ENCODE measurements around the gene GPC1. TPM values are rescaled to one million over a fixed set of nuclear protein-coding genes. Genes with fewer than 3 reads are reported as not detected.
A peak's percentile ranks its signal among the peaks of the same experiment; 100 is the strongest.

Gene GPC1
- total and polyA plus RNA-seq, 2 of the 13 experiments (the other 11 are each of a cell fraction or from before 2014, with no cell fraction given): 4.0 to 5.5 TPM

DNA sequence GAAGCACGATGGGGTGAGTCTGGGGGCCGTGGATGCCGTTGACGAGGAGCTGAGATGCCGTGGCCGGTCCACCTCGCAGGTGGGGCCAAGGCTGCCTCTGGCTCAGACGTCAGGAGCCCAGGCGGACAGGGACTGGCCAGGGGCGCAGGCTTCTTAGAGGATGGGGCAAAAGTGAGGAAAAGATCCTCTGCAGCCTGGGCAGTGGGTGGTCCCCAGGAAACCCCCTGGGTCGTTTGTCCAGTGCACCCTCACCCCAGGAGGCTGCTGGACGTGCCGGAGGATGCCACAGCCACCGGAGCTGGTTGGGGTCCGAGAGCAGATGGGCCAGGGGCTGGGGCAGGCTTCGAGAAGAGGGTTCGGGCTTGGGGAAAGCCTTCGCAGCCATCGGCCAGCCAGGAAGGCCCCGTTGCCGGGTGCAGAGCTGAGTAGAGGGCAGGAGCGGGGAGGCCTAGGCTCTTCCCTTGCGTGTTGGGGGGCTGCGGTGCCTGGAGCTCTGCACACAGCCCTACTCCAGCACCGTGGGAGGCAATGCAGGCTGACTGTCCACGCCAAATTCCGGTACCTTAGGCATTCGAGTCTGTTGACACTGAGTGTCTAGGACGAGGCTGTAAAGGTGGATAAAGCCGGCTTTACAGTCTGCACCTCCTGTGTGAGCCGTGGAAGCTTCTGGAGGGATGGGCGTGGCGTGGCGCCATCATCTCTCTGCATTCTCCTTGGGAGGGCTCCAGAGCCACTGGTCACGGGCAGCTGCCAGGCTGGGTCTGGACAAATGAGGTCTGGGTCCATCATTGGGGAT lies 18.8 kb downstream of the GPC1 start (continued):
- no peak for TF ChIP-seq TGIF2 (CRISPR knock-in tag; IDR thresholded peaks at IDR 0.05)

DNA sequence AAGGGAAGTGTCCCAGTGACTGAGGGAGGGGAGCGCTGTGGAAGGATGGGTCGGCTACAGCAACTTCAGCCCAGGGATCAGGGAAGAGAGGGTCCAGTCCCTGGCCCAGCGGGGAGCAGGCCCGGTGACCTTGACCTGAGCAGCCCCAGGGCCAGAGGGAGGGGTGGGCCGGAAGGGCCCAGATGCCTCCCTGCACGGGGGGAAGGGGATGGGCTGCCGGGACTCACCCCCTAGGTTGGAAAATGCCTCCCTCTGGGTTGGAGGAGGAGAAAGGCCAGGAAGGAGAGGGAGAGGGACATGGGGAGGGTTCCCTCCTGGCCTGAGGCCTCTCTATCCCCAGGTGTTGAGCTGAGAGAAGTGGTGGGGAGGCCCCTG lies 19.8 kb downstream of the GPC1 start:
- H3K79me2 ChIP-seq (ENCODE audit: insufficient read depth, low read length): no peaks in the 10 kb centered on the region
- peak overlapping the region in 1 of 3 experiments; percentile 52; a peak in 2 of 6 replicates for H3K4me3 ChIP-seq (replicated peaks in 1 of 3; ENCODE audit: insufficient read depth in 1 of 3, low read depth in 2 of 3, low read length in 3 of 3)
- DNase-seq (ENCODE audit: low spot score): no peak
- peak; percentile 1; the same call in 1 of the 3 replicates for ATAC-seq
- H2AFZ ChIP-seq (ENCODE audit: low read length): no peak overlapping the region
- BruUV-seq (replicated peaks): no TSS peak
- H3K9ac ChIP-seq (ENCODE audit: insufficient read depth, low read depth, low read length): no peak overlapping the region
- H3K27me3 ChIP-seq (ENCODE audit: control insufficient read depth in 1 of 2, insufficient read depth in 2 of 2, low read length in 2 of 2): peaks cover 35 to 63% of the 10 kb centered on the region in 2 experiments
- H3K4me2 ChIP-seq (ENCODE audit: low read depth, low read length): peak overlapping the region; percentile 38; the same call in 1 of the 2 replicates
- 15% methylated on average over 7 of the region's 7 CpGs for WGBS (ENCODE audit: low lambda C conversion rate)
- ChIA-PET POLR2A (interaction anchor here (1.2 kb wide), 1 partner anchor 18 kb away, joined by 4 read pairs; no protein-coding TSS in a partner anchor), CTCF (ENCODE audit: low intra/inter-chr PET ratio, low total read pairs) (no interaction called here)
- peaks cover 16% of the 10 kb centered on the region; the same call in 1 of the 2 replicates for H4K20me1 ChIP-seq (ENCODE audit: insufficient read depth, low read length)
- no peaks in the 10 kb centered on the region for H3K9me3 ChIP-seq (ENCODE audit: low read length)
- H3K36me3 ChIP-seq (replicated peaks in 1 of 2; ENCODE audit: control insufficient read depth in 1 of 2, insufficient read depth in 2 of 2, low read length in 2 of 2): no peaks in the 10 kb centered on the region
- in situ Hi-C loops (cut with HindIII; ENCODE audit: extremely low pct_ligation_motif_present, low pct_unique_long_range_greater_than_20kb): no loop called here
- no peak overlapping the region for H3K27ac ChIP-seq (ENCODE audit: extremely low read length, insufficient read depth, low read length)
- intact Hi-C loops (cut with micrococcal nuclease; ENCODE audit: unreplicated experiment): no loop called here
- peaks cover 63% of the 10 kb centered on the region for H3K4me1 ChIP-seq (ENCODE audit: insufficient read depth, low read length)
- FAIRE-seq: no peak
- TF ChIP-seq ZNF660 (CRISPR knock-in tag; IDR thresholded peaks at IDR 0.05; ENCODE audit: borderline replicate concordance, low read depth) (no peak), ZNF839 (CRISPR knock-in tag; IDR thresholded peaks at IDR 0.05; ENCODE audit: borderline replicate concordance) (no peak), SP5 (CRISPR knock-in tag; IDR thresholded peaks at IDR 0.05; ENCODE audit: borderline replicate concordance, low read depth) (no peak), MTF1 (CRISPR knock-in tag; IDR thresholded peaks at IDR 0.05) (no peak), POLR2AphosphoS2 (IDR thresholded peaks at IDR 0.05; ENCODE audit: low read depth, low read length) (no peak), SRSF1 (optimal IDR thresholded peaks at IDR 0.05; ENCODE audit: low read depth, low read length) (peak; percentile 33), NFE2 (CRISPR knock-in tag; IDR thresholded peaks at IDR 0.05) (no peak), ZNF619 (CRISPR knock-in tag; IDR thresholded peaks at IDR 0.05) (no peak), ZNF792 (CRISPR knock-in tag; IDR thresholded peaks at IDR 0.05) (no peak)
- TF ChIP-seq, protein P1, sequence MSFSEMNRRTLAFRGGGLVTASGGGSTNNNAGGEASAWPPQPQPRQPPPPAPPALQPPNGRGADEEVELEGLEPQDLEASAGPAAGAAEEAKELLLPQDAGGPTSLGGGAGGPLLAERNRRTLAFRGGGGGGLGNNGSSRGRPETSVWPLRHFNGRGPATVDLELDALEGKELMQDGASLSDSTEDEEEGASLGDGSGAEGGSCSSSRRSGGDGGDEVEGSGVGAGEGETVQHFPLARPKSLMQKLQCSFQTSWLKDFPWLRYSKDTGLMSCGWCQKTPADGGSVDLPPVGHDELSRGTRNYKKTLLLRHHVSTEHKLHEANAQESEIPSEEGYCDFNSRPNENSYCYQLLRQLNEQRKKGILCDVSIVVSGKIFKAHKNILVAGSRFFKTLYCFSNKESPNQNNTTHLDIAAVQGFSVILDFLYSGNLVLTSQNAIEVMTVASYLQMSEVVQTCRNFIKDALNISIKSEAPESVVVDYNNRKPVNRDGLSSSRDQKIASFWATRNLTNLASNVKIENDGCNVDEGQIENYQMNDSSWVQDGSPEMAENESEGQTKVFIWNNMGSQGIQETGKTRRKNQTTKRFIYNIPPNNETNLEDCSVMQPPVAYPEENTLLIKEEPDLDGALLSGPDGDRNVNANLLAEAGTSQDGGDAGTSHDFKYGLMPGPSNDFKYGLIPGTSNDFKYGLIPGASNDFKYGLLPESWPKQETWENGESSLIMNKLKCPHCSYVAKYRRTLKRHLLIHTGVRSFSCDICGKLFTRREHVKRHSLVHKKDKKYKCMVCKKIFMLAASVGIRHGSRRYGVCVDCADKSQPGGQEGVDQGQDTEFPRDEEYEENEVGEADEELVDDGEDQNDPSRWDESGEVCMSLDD (CRISPR knock-in tag; IDR thresholded peaks at IDR 0.05; ENCODE audit: borderline replicate concordance): peak; percentile 63; the same call in 1 of the 2 replicates
- TF ChIP-seq, protein P2, sequence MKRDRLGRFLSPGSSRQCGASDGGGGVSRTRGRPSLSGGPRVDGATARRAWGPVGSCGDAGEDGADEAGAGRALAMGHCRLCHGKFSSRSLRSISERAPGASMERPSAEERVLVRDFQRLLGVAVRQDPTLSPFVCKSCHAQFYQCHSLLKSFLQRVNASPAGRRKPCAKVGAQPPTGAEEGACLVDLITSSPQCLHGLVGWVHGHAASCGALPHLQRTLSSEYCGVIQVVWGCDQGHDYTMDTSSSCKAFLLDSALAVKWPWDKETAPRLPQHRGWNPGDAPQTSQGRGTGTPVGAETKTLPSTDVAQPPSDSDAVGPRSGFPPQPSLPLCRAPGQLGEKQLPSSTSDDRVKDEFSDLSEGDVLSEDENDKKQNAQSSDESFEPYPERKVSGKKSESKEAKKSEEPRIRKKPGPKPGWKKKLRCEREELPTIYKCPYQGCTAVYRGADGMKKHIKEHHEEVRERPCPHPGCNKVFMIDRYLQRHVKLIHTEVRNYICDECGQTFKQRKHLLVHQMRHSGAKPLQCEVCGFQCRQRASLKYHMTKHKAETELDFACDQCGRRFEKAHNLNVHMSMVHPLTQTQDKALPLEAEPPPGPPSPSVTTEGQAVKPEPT (CRISPR knock-in tag; IDR thresholded peaks at IDR 0.05; ENCODE audit: low read depth): no peak
- TF ChIP-seq, protein P3, sequence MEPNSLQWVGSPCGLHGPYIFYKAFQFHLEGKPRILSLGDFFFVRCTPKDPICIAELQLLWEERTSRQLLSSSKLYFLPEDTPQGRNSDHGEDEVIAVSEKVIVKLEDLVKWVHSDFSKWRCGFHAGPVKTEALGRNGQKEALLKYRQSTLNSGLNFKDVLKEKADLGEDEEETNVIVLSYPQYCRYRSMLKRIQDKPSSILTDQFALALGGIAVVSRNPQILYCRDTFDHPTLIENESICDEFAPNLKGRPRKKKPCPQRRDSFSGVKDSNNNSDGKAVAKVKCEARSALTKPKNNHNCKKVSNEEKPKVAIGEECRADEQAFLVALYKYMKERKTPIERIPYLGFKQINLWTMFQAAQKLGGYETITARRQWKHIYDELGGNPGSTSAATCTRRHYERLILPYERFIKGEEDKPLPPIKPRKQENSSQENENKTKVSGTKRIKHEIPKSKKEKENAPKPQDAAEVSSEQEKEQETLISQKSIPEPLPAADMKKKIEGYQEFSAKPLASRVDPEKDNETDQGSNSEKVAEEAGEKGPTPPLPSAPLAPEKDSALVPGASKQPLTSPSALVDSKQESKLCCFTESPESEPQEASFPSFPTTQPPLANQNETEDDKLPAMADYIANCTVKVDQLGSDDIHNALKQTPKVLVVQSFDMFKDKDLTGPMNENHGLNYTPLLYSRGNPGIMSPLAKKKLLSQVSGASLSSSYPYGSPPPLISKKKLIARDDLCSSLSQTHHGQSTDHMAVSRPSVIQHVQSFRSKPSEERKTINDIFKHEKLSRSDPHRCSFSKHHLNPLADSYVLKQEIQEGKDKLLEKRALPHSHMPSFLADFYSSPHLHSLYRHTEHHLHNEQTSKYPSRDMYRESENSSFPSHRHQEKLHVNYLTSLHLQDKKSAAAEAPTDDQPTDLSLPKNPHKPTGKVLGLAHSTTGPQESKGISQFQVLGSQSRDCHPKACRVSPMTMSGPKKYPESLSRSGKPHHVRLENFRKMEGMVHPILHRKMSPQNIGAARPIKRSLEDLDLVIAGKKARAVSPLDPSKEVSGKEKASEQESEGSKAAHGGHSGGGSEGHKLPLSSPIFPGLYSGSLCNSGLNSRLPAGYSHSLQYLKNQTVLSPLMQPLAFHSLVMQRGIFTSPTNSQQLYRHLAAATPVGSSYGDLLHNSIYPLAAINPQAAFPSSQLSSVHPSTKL (CRISPR knock-in tag; IDR thresholded peaks at IDR 0.05): no peak
